Endometrium (tissue), 2 donors: ENCODE measurements around the gene SOX12.
"Not testable (repeated sequence)": the region's sequence is repeated elsewhere in the genome, so short reads cannot be mapped to it uniquely, and the experiment has no call there.

Experiments used
- FAIRE-seq: peaks from 2 replicates; lab custom pipeline; 2012; peaks lifted over from hg19 to GRCh38; lab: Jason Lieb, UNC
- donor health status: control.
- donor health status: control.

The SOX12 gene

DNA sequence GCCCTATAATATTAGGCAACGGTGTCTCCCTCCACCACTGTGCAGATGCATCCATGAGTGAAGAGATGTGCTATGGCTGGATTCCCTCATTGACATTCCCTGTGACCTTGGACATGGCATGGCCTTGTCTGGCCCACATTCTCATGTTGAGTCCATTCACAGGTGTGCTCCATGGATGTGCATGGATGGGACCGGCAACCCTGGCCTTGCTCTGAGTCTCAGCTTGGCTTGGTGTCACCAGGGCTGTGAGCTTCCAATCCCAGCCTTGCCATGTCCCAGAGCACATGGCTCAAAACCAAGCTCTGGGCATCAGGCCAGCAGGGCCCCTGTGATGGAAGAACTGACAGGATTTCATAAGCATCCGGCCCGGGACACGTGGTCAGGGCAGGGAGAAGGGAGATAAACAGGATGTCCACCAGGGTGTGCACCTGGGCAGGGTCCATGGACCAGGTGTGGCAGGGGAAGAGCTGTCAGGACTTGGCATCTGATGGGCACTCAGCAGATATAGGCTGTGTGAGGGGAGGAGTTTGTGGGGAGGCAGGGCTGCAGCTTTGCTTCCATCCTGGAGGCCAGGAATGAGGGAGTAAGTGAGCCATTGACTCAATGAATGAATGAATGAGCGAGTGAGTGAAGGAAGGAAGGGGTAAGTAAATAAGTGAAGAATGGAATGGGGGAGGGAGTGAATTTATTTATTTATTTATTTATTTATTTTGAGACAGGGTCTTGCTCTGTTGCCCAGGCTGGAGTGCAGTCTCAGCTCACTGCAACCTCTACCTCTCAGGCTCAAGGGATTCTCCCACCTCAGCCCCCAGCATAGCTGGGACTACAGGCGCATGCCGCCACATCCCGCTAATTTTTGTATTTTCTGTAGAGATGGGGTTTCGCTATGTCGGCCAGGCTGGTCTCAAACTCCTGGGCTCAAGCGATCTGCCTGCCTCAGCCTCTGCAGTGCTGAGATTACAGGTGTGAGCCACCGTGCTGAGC lies 37.2 kb downstream of the SOX12 start:
- no peak for FAIRE-seq

DNA sequence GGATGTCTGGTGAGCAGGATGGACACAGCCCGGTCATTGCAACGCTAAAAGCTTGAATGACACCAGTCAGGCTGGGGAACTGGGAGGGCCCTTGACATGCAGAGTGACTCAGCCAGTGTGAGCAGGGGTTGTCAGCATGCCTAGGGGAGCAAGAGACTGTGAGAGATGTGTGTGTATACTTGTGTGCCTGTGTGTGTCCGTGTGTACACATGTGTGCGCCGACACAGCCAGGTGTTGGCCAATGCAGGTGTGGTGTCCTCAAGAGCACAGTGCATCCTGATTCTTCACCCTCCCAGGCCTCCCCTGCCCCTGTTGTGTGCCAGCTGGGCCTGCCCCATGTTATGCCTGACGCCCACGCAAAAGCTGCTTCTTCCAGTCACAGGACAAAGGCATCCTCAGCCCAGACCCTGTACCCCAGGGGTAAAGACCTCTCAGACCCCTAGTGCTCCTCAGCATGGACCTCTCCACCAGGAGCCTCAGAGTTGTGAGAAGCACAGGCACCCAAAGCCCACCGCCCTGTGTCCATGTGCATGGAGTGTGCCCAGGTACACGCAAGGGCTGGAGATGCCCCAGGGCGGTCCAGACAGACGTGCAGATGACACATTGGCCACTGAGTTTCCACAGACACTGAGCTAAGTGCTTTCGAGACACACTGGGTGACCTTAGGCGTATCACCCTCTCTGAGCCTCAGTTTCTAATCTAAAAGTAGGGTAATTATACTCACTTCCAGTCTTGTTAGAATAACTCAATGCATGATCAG lies 38.1 kb downstream of the SOX12 start:
- no peak for FAIRE-seq

DNA sequence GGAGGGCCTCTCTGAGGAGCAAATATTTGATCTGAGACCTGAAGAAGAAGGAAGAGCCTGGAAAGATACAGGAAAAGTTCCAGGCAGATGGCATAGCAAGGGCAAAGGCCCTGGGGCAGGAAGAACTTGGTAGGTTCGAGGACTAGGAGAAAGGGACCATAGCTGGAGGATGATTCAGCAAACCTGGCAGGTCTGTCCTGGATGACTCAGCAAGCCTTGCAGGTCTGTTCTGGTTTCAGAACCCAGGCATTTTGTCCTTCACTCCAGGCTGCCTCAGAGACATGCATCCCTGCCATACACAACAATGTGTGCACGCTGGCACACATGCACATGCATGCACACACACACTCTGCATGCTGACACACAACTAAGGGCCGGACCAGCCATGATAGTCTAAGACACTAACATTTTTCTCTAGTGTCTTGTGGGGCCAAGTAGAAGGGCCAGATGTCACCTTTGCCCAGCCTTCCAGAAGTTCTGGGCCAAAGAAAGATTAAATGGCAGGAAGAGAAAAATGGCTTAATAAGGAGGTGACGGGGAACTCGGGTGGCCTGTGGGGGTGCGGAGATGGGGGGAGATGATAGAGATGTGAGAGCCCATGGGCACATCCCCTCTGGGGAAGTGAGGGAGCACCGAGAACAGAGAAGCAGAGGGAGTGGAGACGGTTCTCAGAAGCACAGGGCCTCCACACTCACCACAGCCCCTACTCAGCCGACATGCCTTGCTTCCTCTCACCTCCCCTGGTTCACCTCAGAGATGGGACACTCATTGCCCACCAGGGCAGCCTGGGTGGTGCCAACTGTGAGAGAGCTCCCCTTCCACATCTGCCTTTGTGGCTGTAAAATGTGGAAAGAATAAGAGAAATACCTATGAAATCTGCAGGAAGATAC lies 39.8 kb downstream of the SOX12 start:
- no peak for FAIRE-seq

DNA sequence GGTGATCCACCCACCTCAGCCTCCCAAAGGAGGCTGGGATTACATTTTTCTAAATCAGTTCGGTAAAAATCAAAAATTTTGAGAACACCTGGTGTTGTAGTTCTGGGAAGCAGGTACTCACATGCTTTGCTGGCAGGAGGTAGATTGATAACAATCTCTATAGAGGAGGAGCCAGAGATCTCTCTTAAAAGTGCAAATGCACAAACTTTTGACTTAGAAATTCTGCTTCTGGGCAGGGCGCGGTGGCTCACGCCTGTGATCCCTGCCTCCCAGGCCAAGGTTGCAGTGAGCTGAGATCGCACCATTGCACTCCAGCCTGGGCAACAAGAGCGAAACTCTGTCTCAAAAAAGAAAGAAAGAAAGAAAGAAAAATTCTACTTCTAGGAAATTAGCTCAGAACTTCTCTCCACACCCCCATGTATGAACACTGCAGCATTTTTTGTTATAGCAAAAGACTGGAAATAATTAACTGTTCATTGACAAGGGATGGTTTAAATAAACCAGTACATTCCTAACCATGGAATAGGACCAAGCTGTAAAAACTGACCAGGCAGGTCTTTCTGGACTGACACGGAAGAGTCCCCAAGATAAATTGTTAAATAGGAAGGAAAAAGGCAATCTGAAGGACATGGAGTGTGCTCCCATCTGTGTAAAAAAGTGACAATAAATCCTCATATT lies 40.8 kb downstream of the SOX12 start:
- no peak for FAIRE-seq

DNA sequence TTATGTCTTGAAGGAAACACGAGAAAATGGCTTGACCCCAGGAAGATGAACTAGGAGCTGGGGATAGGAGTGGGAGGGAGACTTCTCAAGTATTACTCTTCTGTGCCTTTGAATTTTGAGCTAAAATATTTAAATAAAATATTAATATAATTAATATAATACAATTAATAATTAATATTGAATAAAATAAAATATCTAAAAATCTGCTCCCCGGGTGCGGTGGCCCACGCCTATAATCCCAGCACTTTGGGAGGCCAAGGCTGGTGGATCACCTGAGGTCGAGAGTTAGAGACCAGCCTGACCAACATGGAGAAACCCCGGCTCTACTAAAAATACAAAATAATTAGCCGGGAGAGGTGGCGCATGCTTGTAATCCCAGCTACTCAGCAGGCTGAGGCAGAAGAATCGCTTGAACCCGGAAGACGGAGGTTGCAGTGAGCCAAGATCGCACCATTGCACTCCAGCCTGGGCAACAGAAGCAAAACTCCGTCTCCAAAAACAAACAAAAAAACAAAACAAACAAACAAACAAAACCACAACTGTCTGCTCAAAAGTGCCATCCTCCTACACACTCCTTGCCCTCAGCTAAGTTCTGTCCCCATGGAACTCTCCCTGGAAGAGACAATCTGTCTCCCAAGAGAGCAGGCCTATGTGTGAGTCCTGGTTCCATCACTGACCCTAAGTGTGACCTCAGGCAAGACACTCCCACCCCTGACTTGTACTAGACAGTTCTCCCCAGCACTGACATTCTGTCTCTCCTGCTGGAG lies 41.5 kb downstream of the SOX12 start:
- no peak for FAIRE-seq

DNA sequence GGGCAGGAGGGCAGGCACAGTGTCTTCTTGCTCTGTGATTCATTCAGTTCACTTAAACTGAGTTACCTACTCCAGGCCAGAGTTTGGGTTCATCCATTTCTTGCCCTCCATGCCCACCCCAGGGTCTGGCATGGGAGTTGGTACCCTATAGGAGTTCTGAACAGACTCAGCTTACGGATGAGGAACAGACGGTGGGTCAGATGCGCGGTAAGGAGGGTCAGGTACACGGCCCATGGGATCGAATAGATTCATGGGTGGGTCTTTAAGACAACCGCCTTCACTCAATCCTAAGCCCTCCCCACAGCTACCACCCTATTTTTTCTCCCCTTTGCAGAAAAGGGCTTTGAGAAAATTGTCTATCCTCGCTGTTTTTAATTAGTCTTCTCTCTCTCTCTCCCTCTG lies 42.1 kb downstream of the SOX12 start:
- FAIRE-seq: no peak

DNA sequence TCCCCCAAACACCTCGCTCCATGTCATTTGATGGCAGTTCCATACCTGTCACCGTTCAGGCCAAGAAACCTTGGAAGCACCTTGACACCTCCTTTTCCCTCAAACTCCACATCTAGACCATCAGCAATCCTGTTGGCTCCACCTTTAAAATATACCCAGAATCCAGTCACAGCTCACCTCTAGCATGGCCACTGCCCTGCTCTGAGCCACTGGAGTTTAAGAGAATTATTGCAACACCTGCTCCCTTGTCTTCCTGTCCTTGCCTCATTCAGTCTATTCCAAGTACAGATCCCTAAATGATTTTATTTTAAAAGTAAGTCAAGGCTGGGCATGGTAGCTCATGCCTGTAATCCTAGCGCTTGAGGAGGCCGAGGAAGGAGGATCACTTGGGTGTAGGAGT lies 43.6 kb downstream of the SOX12 start:
- FAIRE-seq: no peak

DNA sequence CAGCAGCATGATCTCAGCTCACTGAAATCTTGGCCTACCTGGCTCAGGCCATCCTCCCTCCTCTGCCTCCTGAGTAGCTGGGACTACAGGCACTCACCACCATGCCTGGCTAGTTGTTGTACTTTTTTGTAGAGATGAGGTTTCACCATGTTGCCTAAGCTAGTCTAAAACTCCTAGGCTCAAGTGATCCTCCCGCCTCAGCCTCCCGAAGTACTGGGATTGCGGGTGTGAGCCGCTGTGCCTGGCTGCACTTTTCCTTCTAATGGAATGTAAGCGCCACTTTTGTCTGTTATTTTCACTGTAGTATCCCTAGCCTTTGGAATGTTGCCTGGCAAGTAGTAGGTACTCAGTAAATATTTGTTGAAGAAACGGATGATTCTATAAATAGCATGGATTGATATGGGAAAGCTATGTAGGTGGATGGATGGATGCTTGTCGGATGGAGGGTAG lies 44.8 kb downstream of the SOX12 start:
- FAIRE-seq: no peak

DNA sequence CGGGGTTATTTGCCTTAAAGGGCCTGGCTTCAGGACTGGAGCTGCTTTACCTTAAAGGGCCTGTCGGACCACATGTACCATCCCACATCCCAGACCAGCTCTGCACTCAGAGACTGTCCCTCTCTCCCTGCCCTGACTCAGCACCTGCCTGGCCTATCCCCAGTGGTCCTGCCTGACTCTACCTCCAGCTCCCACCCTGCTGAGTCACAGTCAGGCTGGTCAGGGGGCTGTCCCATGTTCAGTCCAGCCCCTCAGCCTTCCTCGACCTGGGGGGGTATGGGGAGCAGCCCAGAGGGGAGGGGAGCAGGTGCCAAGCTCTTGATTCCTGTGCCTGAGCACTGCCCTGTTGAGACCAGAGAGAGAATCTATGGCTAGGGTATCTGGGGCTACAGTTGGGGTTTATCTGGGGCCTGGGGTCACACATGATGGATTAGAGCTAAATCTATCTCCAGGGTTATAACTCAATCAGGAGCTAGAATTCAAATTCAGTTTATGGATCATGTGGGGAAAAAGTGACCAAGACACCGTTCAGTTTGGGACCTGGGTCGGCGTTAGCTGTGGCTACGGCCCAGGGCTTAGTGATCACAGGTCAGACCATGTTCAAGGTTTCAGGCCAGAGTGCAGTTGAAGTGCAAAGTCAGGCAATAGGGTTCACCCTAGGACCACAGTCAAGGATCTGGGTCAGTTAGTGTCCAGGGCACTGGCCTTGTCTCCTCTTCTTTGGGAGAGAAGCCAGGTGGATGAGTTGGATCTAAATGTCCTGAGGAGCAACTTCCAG lies 45.8 kb downstream of the SOX12 start:
- no peak for FAIRE-seq

DNA sequence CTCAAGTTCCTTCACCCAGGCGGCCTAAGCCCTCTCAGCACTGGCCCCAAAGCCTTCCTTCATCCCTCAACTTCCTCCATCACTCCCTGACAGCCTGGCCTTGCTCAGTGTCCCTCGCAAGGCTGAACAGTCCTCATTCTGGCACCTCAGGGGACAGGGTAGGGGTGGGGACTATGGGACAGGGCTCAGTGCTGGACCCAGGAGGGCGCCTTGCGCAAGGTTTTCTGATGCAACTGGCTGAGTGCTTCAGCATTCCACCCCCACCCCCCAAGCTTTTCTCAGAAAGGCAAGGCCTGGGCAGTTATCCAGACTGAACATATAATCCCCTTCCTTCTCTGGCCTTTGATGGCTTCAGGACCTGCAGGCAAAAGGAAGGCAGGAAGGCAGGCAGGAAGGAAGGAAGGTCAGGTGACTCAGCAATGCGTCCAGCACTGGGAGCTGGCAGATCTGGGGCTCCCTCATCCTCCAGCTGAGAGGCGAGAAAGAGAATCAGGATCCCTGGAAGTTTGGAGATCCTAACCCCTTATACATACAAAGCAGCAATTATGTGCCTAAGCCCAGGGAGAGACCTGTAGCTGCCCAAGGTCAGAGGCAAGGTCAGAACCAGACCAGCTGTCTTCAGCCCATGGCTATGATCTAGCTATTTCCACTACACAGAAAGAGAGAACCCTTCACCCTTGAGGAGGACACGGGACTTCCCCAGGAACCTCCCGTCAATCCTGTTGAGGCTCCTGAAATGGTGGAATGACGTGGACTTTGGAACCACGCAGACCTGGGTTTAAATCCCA lies 46.6 kb downstream of the SOX12 start:
- no peak for FAIRE-seq

DNA sequence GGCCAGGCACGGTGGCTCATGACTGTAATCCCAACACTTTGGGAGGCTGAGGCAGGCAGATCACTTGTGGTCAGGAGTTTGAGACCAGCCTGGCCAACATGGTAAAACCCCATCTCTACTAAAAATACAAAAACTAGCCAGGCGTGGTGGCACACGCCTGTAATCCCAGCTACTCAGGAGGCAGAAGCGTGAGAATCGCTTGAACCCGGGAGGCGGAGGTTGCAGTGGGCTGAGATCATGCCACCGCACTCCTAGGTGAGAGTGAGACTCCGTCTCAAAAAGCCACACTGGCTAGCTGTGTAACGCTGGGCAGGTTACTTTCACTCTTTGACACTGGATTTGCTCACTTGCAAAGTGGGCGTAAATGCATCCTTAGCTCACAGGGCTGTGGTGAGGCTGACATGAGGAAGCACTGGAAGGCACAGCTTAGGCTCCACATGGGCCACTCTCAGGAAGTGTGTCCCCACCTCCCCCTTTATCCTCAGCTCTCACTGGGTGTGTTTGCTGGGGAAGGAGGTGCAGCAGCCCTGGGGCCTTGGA lies 47.3 kb downstream of the SOX12 start:
- not testable (repeated sequence) for FAIRE-seq

DNA sequence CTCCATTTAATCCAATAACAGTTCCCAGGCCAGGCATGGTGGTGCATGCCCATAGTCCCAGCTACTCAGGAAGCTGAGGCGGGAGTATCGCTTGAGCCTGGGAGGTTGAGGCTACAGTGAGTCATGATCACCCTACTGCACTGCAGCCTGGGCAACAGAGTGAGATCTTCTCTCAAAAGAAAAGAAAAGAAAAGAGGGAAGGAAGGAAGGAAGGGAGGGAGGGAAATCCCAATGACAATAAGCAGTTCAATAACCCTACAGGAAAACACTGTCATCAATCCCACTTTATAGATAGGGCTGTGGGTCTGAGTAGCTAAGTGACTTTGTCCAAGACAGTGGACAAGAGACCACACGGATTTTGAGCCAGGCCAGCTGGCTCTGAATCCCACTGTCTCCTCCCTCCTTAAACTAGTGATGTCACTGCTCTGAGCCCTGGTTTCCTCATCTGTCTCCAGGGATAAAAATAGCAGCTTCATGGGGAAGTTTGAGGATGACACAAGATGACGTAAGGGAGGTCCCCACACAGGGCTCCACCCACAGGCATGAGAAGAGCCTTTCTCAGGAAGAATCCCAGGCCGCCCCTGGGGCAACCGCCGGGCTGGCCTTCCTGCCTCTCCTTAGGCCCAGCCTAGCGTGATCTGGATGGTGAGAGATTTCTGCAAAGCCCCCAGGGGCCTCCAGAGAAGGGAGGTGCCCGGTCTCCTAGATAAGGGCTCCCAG lies 48.0 kb downstream of the SOX12 start:
- FAIRE-seq: no peak

DNA sequence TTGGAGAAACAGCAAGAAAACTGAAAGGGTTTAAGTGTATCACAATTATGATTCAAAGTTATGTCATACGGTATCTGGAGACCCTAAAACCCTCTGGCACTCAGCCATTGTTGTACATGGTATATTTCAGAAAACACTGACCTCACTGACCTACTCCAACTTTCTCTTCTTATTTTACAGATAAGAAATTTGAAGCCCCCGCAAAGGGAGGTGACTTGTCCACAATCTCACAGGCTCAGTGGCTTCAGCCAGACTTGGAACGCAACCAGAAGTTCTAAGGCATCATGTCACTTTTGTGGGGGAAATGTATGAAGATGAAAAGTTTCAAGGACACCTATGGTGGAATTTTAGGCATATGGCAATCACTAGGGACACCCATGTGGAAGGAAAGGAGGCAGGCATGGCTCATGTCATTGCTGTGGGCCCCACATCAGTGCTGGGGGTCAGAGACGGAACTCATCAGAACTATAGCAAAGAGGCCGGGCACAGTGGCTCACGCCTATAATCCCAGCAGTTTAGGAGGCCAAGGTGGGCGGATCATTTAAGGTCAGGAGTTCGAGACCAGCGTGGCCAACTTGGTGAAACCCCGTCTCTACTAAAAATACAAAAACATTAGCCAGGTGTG lies 50.0 kb downstream of the SOX12 start:
- FAIRE-seq: no peak

DNA sequence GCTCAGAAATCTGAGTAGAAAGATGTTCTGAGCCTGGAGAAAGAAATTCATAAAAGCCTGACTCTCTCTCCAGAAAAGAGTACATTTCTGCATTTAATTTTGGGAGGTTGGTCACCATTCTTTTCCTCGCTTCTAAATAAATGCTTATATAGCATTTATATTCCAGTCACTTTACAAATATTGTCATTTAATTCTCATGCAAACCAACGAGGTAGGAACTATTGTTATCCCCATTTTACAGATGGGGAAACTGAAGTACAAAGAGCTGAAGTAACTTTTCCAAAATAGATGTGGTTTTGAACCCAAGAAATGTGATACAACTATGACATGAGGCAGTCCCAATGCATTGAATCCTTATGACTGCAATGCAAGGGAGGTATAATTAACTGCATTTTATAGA lies 50.7 kb downstream of the SOX12 start:
- FAIRE-seq: no peak

DNA sequence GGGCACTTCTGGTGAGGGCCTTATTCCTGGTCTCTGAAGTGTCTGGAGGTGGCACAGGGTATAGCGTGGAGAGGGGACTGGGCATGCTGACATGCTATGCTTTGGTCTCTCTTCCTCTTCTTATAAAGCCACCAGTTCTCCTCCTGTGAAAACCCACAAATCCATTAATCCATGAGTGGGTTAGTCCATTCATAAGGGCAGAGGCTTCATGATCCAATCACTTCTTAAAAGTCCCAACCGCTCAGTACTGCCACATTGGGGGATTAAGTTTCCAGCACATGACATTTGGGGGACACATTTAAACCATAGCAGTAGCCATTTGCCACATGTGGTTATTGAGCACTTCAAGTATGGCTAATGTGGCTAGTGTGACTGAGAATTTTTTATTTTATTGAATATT lies 51.4 kb downstream of the SOX12 start:
- no peak for FAIRE-seq

DNA sequence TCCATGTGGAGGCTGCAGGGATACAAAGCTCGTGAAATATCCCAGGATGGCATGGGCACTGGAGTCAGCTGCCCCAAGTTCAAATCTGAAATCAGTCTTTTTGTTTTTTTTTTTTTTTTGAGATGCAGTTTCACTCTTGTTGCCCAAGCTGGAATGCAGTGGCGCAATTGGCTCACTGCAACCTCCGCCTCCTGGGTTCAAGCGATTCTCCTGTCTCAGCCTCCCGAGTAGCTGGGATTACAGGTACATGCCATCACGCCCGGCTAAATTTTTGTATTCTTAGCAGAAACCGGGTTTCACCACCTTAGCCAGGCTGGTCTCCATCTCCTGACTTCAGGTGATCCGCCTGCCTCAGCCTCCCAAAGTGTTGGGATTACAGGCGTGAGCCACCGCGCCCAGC lies 52.2 kb downstream of the SOX12 start:
- not testable (repeated sequence) for FAIRE-seq

DNA sequence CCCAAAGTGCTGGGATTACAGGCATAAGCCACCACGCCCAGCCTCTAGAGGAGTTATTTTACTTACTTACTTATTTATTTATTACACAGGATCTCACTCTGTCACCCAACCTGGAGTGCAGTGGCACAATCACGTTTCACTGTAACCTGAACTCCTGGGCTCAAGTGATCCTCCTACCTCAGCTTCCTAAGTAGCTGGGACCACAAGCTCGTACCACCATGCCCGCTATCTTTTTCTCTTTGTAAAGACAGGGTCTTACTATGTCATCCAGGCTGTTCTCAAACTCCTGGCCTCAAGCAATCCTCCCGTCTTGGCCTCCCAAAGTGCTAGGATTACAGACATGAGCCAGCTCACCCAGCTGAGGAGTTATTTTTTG lies 53.6 kb downstream of the SOX12 start:
- no peak for FAIRE-seq
